Measurements from ENCODE around the gene CDK5RAP2.

The CDK5RAP2 gene

GRCh38 chr9:120396418-120396817 lies 183.5 kb downstream of the CDK5RAP2 start:
- DNase-seq: no peak

GRCh38 chr9:120395376-120395775 lies 184.6 kb downstream of the CDK5RAP2 start:
- DNase-seq: no peak

GRCh38 chr9:120394058-120394669 lies 185.8 kb downstream of the CDK5RAP2 start:
- DNase-seq: no peak

- peak in 2 of 14 donors; percentile 13 to 22 for DNase-seq
These were observed 186.4 kb downstream of the CDK5RAP2 start for GRCh38 chr9:120393386-120394057.

GRCh38 chr9:120392711-120393110 lies 187.3 kb downstream of the CDK5RAP2 start:
- DNase-seq: no peak

- no peak for DNase-seq
These were observed 187.7 kb downstream of the CDK5RAP2 start for GRCh38 chr9:120392245-120392644.

- no peak for DNase-seq
These were observed 188.3 kb downstream of the CDK5RAP2 start for GRCh38 chr9:120391691-120392090.

- no peak for DNase-seq
These were observed 189.3 kb downstream of the CDK5RAP2 start for GRCh38 chr9:120390637-120391190.

- DNase-seq: no peak
These were observed 190.1 kb downstream of the CDK5RAP2 start for GRCh38 chr9:120389867-120390266.

GRCh38 chr9:120389300-120389699 lies 190.7 kb downstream of the CDK5RAP2 start:
- no peak for DNase-seq

GRCh38 chr9:120388003-120388855 lies 191.7 kb downstream of the CDK5RAP2 start:
- DNase-seq: peak in 1 of 14 donors; percentile 13

- DNase-seq: no peak
These were observed 192.5 kb downstream of the CDK5RAP2 start for GRCh38 chr9:120387257-120388002.

GRCh38 chr9:120386390-120387131 lies 193.4 kb downstream of the CDK5RAP2 start:
- DNase-seq: no peak

- DNase-seq: no peak
These were observed 194.2 kb downstream of the CDK5RAP2 start for GRCh38 chr9:120385606-120386389.

GRCh38 chr9:120384925-120385272 lies 195.1 kb downstream of the CDK5RAP2 start:
- no peak for DNase-seq

- peak in 1 of 14 donors; percentile 34 for DNase-seq
These were observed 195.7 kb downstream of the CDK5RAP2 start for GRCh38 chr9:120383999-120384924.

GRCh38 chr9:120383611-120383998 lies 196.4 kb downstream of the CDK5RAP2 start:
- DNase-seq: no peak

GRCh38 chr9:120382453-120382852 lies 197.5 kb downstream of the CDK5RAP2 start:
- no peak for DNase-seq

- DNase-seq: no peak
These were observed 198.1 kb downstream of the CDK5RAP2 start for GRCh38 chr9:120381839-120382238.

- DNase-seq: no peak
These were observed 200.4 kb downstream of the CDK5RAP2 start for GRCh38 chr9:120379611-120380010.

Measured in C1 segment of cervical spinal cord (tissue), 14 donors.